Measurements from ENCODE around the gene CNKSR3.

CNKSR3 gene

DNA sequence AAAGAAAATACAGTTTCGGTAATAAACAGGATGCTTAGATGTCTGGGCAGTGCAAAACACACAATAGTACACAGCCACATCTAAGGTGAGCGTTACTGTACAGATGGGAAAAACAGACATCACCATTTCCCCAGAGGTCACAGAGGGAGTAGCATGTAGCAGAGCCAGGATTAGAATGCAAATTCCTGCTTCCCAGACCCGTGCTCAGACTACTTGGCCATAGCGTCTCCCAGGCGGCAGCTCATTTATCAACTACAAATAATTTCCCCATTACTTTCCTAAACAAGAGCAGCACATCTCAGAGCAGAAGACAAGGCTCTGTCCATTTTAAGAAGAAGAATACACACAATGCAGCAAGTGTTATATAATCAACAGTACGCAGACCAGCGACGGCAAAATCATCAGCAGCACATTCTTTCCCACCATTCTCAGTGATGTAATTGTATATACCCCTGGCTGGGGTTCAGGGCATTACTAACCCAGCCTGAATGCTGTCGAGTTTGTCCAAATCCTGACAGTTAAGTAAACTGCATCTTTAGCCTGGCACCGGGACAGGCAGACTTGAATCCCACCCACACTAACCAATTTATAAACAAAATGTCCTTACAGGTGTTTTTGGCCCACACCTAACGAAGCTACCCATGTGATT, 61.9 kb downstream of the CNKSR3 start:
- Histone ChIP-seq H3K4me3 (ENCODE audit: low read depth, low read length) (no peak overlapping the region), H3K27me3 (ENCODE audit: control insufficient read depth, insufficient read depth, low read length) (no peaks in the 10 kb centered on the region), H3K4me1 (ENCODE audit: control insufficient read depth, insufficient read depth, low read length) (no peaks in the 10 kb centered on the region), H3K36me3 (ENCODE audit: control insufficient read depth, insufficient read depth, low read length) (peaks cover 4% of the 10 kb centered on the region; the same call in 1 of the 2 replicates), H3K9ac (ENCODE audit: low read depth, low read length) (no peak overlapping the region), H3K27ac (ENCODE audit: low read depth, low read length) (no peak overlapping the region), H3K9me3 (ENCODE audit: control insufficient read depth, insufficient read depth, low read length) (no peaks in the 10 kb centered on the region)

- H3K36me3 ChIP-seq (ENCODE audit: control insufficient read depth, insufficient read depth, low read length) = peaks cover 4% of the 10 kb centered on the region; the same call in 1 of the 2 replicates
- H3K27ac ChIP-seq (ENCODE audit: low read depth, low read length) = no peak overlapping the region
- no peak overlapping the region for H3K9ac ChIP-seq (ENCODE audit: low read depth, low read length)
Observed at GRCh38 chr6:154447954-154448353, 62.5 kb downstream of the CNKSR3 start.

DNA sequence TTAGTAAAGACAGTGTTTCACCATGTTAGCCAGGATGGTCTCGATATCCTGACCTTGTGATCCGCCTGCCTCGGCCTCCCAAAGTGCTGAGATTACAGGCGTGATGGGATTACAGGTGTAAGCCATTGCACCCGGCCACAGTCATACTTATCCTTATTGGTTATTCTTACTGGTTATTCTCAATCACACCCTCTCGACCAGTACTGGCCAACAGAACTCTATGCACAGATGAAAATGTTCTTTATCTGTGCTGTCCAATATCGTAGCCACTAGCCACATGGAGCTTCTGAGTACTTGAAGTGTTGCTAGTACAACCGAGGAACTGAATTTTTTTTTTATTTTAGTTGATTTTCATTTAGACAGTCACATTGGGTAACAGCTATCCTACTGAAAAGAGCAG, 63.5 kb downstream of the CNKSR3 start:
- H3K9ac ChIP-seq (ENCODE audit: low read depth, low read length) = no peak overlapping the region
- H3K27ac ChIP-seq (ENCODE audit: low read depth, low read length) = no peak overlapping the region
- H3K4me1 ChIP-seq (ENCODE audit: control insufficient read depth, insufficient read depth, low read length) = no peaks in the 10 kb centered on the region
- no peaks in the 10 kb centered on the region for H3K27me3 ChIP-seq (ENCODE audit: control insufficient read depth, insufficient read depth, low read length)
- no peaks in the 10 kb centered on the region for H3K9me3 ChIP-seq (ENCODE audit: control insufficient read depth, insufficient read depth, low read length)
- H3K4me3 ChIP-seq (ENCODE audit: low read depth, low read length) = no peak overlapping the region
- peaks cover 4% of the 10 kb centered on the region; the same call in 1 of the 2 replicates for H3K36me3 ChIP-seq (ENCODE audit: control insufficient read depth, insufficient read depth, low read length)

More at GRCh38 chr6:154447954-154448353, 62.5 kb downstream of the CNKSR3 start:
- Histone ChIP-seq H3K4me3 (ENCODE audit: low read depth, low read length) (no peak overlapping the region), H3K9me3 (ENCODE audit: control insufficient read depth, insufficient read depth, low read length) (no peaks in the 10 kb centered on the region), H3K4me1 (ENCODE audit: control insufficient read depth, insufficient read depth, low read length) (no peaks in the 10 kb centered on the region), H3K27me3 (ENCODE audit: control insufficient read depth, insufficient read depth, low read length) (no peaks in the 10 kb centered on the region)

DNA sequence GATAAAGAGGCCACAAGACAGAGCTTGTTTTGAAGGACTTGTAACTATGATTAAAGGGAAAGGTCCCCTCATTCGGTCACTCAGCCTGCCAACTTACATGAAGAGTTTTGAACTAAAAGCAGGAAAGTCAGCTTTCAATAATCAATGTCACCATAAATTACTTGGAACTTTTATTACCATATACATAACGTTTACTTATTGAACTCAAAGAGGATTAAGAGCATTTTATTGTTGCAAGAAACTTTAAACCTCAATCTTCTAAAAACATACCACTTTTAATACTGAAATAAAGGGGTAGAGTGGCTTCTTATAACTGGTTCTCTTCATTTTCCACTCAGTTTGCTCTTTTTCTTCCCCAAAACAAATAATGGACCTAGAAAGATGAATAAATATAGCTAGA, 65.1 kb downstream of the CNKSR3 start:
- Histone ChIP-seq H3K36me3 (ENCODE audit: control insufficient read depth, insufficient read depth, low read length) (peaks cover 7% of the 10 kb centered on the region; the same call in 1 of the 2 replicates), H3K4me3 (ENCODE audit: low read depth, low read length) (no peak overlapping the region), H3K4me1 (ENCODE audit: control insufficient read depth, insufficient read depth, low read length) (no peaks in the 10 kb centered on the region), H3K27me3 (ENCODE audit: control insufficient read depth, insufficient read depth, low read length) (no peaks in the 10 kb centered on the region), H3K9me3 (ENCODE audit: control insufficient read depth, insufficient read depth, low read length) (no peaks in the 10 kb centered on the region), H3K27ac (ENCODE audit: low read depth, low read length) (no peak overlapping the region), H3K9ac (ENCODE audit: low read depth, low read length) (no peak overlapping the region)

- Histone ChIP-seq H3K9ac (ENCODE audit: low read depth, low read length) (no peak overlapping the region), H3K27ac (ENCODE audit: low read depth, low read length) (no peak overlapping the region), H3K36me3 (ENCODE audit: control insufficient read depth, insufficient read depth, low read length) (peaks cover 3% of the 10 kb centered on the region; the same call in 1 of the 2 replicates), H3K9me3 (ENCODE audit: control insufficient read depth, insufficient read depth, low read length) (no peaks in the 10 kb centered on the region), H3K27me3 (ENCODE audit: control insufficient read depth, insufficient read depth, low read length) (no peaks in the 10 kb centered on the region), H3K4me1 (ENCODE audit: control insufficient read depth, insufficient read depth, low read length) (no peaks in the 10 kb centered on the region), H3K4me3 (ENCODE audit: low read depth, low read length) (no peak overlapping the region)
Observed at GRCh38 chr6:154441995-154442310, 68.5 kb downstream of the CNKSR3 start.

DNA sequence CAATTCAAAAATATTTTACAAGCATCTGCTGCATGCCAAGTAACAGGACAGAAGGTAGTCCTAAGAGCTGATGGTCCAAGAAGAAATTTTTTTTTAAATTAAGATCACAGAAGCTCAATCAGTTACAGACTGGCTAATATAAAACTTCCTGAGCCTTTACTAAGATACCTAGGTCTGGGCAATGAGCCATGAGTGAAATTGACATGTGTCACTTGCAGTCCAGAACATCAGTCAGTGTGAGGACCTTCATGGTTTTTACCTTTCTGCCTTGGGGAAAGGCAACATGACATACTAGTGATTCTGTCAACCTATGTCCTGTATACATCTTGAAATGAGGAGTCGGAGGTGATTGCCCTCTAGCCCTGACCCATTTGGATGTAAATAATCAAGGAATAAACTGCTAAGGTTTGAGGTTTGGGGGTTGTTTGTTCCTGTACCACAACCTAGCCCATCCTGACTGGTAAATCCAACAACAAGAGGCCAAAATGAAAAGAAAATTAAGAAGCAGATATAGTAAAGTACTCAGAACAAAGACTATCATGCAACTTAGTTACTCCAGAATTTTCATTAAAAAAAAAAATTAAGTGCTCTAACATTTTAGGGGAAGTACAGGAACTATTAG, 70.0 kb downstream of the CNKSR3 start:
- H3K9ac ChIP-seq (ENCODE audit: low read depth, low read length) = no peak overlapping the region
- H3K9me3 ChIP-seq (ENCODE audit: control insufficient read depth, insufficient read depth, low read length) = no peaks in the 10 kb centered on the region
- H3K36me3 ChIP-seq (ENCODE audit: control insufficient read depth, insufficient read depth, low read length) = peaks cover 3% of the 10 kb centered on the region; the same call in 1 of the 2 replicates
- H3K4me1 ChIP-seq (ENCODE audit: control insufficient read depth, insufficient read depth, low read length) = no peaks in the 10 kb centered on the region
- H3K27me3 ChIP-seq (ENCODE audit: control insufficient read depth, insufficient read depth, low read length) = no peaks in the 10 kb centered on the region
- no peak overlapping the region for H3K27ac ChIP-seq (ENCODE audit: low read depth, low read length)
- H3K4me3 ChIP-seq (ENCODE audit: low read depth, low read length) = no peak overlapping the region

DNA sequence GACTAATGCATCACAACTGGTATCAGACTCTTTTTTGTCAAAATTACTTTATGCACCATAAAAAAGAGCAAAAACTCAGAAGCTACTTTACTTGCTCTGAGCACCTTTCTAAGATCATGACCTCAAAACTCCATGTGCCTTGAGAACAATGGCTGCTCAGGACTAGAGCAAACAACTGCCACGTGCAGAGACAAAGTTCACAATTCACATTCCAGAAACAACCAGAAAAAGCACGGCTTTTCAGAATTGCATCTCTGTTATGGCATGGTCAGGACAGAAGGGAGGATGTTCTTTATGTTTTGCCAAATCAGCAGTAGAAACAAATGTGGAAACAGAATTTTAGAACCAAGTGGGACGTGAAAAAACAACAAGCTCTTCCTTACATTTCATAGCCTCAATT, 70.5 kb downstream of the CNKSR3 start:
- Histone ChIP-seq H3K36me3 (ENCODE audit: control insufficient read depth, insufficient read depth, low read length) (peaks cover 3% of the 10 kb centered on the region; the same call in 1 of the 2 replicates), H3K4me3 (ENCODE audit: low read depth, low read length) (no peak overlapping the region), H3K9ac (ENCODE audit: low read depth, low read length) (no peak overlapping the region), H3K27me3 (ENCODE audit: control insufficient read depth, insufficient read depth, low read length) (no peaks in the 10 kb centered on the region), H3K27ac (ENCODE audit: low read depth, low read length) (no peak overlapping the region), H3K4me1 (ENCODE audit: control insufficient read depth, insufficient read depth, low read length) (no peaks in the 10 kb centered on the region), H3K9me3 (ENCODE audit: control insufficient read depth, insufficient read depth, low read length) (no peaks in the 10 kb centered on the region)

DNA sequence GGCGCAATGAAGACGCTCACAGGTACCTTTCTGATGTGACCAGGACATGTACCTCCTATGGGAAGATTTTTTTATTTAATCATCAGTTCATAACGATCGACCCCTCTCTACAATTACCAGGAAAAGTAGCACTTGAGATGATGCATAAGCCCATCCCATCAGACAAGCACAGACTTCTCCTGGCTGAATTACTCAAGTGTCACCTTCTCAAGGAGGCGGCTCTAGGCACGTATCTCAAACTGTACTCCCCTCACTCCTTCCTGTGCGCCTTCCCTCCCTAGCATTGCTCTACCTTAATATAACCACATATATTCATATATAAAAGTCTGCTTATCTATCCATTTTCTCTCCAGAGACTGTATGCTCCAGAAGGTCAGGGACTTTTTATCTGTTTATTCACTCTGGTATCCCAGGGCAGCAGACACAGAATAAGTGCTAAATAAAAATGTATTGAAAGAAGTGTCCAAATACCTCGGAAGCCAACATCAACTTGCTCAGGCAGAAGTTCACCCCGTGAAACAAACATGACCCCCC, 71.5 kb downstream of the CNKSR3 start:
- H3K27ac ChIP-seq (ENCODE audit: low read depth, low read length) = no peak overlapping the region
- peaks cover 3% of the 10 kb centered on the region; the same call in 1 of the 2 replicates for H3K36me3 ChIP-seq (ENCODE audit: control insufficient read depth, insufficient read depth, low read length)
- H3K9me3 ChIP-seq (ENCODE audit: control insufficient read depth, insufficient read depth, low read length) = no peaks in the 10 kb centered on the region
- H3K9ac ChIP-seq (ENCODE audit: low read depth, low read length) = no peak overlapping the region
- no peaks in the 10 kb centered on the region for H3K27me3 ChIP-seq (ENCODE audit: control insufficient read depth, insufficient read depth, low read length)
- H3K4me3 ChIP-seq (ENCODE audit: low read depth, low read length) = no peak overlapping the region
- peaks cover 6% of the 10 kb centered on the region for H3K4me1 ChIP-seq (ENCODE audit: control insufficient read depth, insufficient read depth, low read length)

DNA sequence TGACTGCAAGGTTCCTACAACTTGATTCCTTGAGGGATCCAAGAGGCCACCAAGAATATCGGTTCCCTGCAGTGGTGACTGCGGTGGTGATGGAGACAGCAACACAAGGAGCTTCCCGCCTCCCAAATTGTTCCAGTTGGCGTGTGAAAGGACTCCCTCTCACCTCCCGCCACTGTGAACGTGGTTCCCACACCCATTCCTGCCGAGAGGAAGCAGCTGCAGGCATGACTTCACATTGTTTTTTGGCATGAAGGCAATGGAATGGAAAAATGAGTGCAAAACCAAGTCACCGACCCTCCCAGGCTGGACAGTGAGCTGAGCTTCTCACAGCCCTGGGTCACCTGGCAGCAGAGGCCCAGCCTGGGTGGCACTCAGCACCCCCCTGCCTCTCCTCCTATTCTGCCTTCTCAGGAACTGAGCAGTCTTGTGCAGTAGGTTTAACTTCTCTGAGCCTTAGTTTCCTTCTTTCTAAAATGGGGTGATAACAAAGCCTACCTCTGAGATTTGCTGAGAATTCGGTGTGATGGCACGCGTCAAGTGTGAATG, 75.0 kb downstream of the CNKSR3 start:
- Histone ChIP-seq H3K4me3 (ENCODE audit: low read depth, low read length) (no peak overlapping the region), H3K27ac (ENCODE audit: low read depth, low read length) (no peak overlapping the region), H3K9me3 (ENCODE audit: control insufficient read depth, insufficient read depth, low read length) (peaks cover 8% of the 10 kb centered on the region; the same call in 1 of the 2 replicates), H3K27me3 (ENCODE audit: control insufficient read depth, insufficient read depth, low read length) (no peaks in the 10 kb centered on the region), H3K9ac (ENCODE audit: low read depth, low read length) (no peak overlapping the region), H3K4me1 (ENCODE audit: control insufficient read depth, insufficient read depth, low read length) (peaks cover 15% of the 10 kb centered on the region), H3K36me3 (ENCODE audit: control insufficient read depth, insufficient read depth, low read length) (no peaks in the 10 kb centered on the region; the same call in 1 of the 2 replicates)

GRCh38 chr6:154434662-154435061, 75.8 kb downstream of the CNKSR3 start:
- Histone ChIP-seq H3K9me3 (ENCODE audit: control insufficient read depth, insufficient read depth, low read length) (peaks cover 8% of the 10 kb centered on the region; the same call in 1 of the 2 replicates), H3K27ac (ENCODE audit: low read depth, low read length) (no peak overlapping the region), H3K4me3 (ENCODE audit: low read depth, low read length) (no peak overlapping the region), H3K4me1 (ENCODE audit: control insufficient read depth, insufficient read depth, low read length) (peaks cover 15% of the 10 kb centered on the region), H3K27me3 (ENCODE audit: control insufficient read depth, insufficient read depth, low read length) (no peaks in the 10 kb centered on the region), H3K9ac (ENCODE audit: low read depth, low read length) (no peak overlapping the region), H3K36me3 (ENCODE audit: control insufficient read depth, insufficient read depth, low read length) (peaks cover 3% of the 10 kb centered on the region; the same call in 1 of the 2 replicates)
